Psoas muscle (tissue), 8 donors: Measurements from ENCODE around the gene ANAPC16. TPM values are rescaled to one million over a fixed set of nuclear protein-coding genes. Genes with fewer than 3 reads are reported as not detected.
"Not testable (repeated sequence)": the region's sequence is repeated elsewhere in the genome, so short reads cannot be mapped to it uniquely, and the experiment has no call there.

Source experiments
- ATAC-seq, 4 donors: fragments of 200-7000 bp; cut with Tn5 transposase; one replicate each; pipeline ENCODE4 v1.9.1; 2020; ENCODE audit warnings: moderate library complexity in 3 of 4, mild to moderate bottlenecking in 2 of 4
- DNase-seq, 2 donors: peaks; one replicate each; pipeline ENCODE4 v3.0.0-alpha.2; 2020
- H3K27ac ChIP-seq: fragments of 200-600 bp; one replicate; pipeline ENCODE4 v1.8.0; 2022
- H3K27me3 ChIP-seq, 3 donors: fragments of 200-600 bp in 1 of 3; one replicate each; pipeline versions ENCODE4 v1.6.1 to v1.8.0; 2013 to 2022; ENCODE audit warnings: low read length in 2 of 3, mild to moderate bottlenecking in 2 of 3, moderate library complexity in 1 of 3; ENCODE audit not compliant: insufficient read depth in 3 of 3
- H3K36me3 ChIP-seq, 2 donors: fragments of 200-600 bp in 1 of 2; one replicate each; pipeline versions ENCODE4 v1.6.1 to v1.8.0; 2013 to 2022; ENCODE audit warnings: low read depth in 1 of 2, mild to moderate bottlenecking in 1 of 2, moderate library complexity in 1 of 2; ENCODE audit not compliant: insufficient read depth in 1 of 2
- H3K4me1 ChIP-seq: fragments of 200-600 bp; one replicate; pipeline ENCODE4 v1.8.0; 2022
- H3K4me3 ChIP-seq: fragments of 200-600 bp; one replicate; pipeline ENCODE4 v1.8.0; 2022; ENCODE audit warnings: mild to moderate bottlenecking
- H3K9me3 ChIP-seq: fragments of 200-600 bp; one replicate; pipeline ENCODE4 v1.8.0; 2022
- CTCF ChIP-seq: fragments of 200-600 bp; IDR thresholded peaks from one replicate; pipeline ENCODE4 v1.8.0; 2022; ENCODE audit warnings: antibody characterized with exemption
- WGBS, 3 donors: extraction: QIAGEN DNeasy Blood & Tissue Kit; methylation state at CpG; one replicate each; pipeline versions ENCODE4 v1.1.6 to v1.1.7; 2013; 5-methylcytosine and 5-hydroxymethylcytosine counted together
- intact Hi-C, 2 donors: fragments of 100-400 bp; cut with DNase I; formaldehyde crosslinking; loops; one replicate each; pipeline versions ENCODE4 v1.11.0 to v1.14.2; 2022
- polyA plus RNA-seq, 3 donors: library from polyadenylated mRNA; stranded (reverse); fragments of 200-250 nt; gene quantifications; one replicate each; pipeline ENCODE4 v1.2.3, GENCODE V29; 2013
- total RNA-seq, 4 donors: library from RNA; stranded (reverse); fragmentation: NEBNext Ultra II Directional in 2 of 4; extraction: Animal tissue kit (Norgen Biotek cat#: 25700) in 2 of 4; gene quantifications; one replicate each; pipeline versions ENCODE4 v1.2.1 to v1.2.4, GENCODE V29; 2021 to 2023
- donor health status: healthy with polysubstance abuse.
- donor health status: DM: no; HTN: no; CAD: no; lungs with moderate emphysema.
- donor health status: Bipolar disorder and iron deficiency.
- donor health status: healthy.
- donor health status: DM: yes; HTN: yes; CAD: no.
- donor health status: DM: no; HTN: no; CAD: no.
- donor health status: DM: no; HTN: no; CAD: no.
- donor health status: DM: yes; HTN: yes; CAD: no.

The ANAPC16 gene
- total and polyA plus RNA-seq, 7 donors = 60.1 to 184 (median 128) TPM

DNA sequence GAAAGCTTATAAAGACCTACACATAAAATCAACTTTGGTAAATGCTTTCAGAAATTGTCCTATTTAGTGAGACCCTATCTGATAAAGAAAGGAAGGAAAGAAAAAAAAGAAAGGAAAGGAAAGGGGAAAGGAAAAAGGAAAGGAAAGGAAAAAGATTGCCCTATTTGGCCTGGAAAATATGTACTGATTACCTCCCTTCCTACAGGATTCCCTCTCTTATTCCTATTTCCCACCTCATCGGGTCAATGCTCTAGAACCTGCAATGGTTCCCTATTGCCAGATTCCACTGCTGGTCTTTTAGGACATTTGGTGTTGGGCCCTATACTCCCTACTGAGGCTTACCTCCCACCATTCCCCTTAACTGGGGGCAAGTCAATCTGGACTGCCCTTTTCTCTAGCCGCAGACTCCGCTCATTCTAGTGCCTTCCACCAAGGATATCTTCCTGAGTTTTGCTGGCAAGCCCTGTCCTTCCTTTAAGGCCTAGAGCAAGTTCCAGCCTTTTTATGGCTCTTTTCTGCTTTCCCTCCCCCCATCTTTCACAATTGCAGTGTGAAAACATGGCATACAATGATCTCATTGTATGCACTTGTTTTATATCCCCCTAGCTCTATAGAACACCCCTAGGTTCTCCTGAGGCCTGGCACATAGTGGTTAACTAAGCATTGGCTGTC is 62.3 kb downstream of the ANAPC16 start:
- intact Hi-C loops = loop anchor here (5.0 kb wide), 2 partner anchors 39 to 51 kb away; no protein-coding TSS in a partner anchor
- Histone ChIP-seq H3K9me3 (no peaks in the 10 kb centered on the region), H3K27ac (peak overlapping the region; percentile 98), H3K36me3 (no peaks in the 10 kb centered on the region), H3K27me3 (no peaks in the 10 kb centered on the region), H3K4me1 (peaks cover 15% of the 10 kb centered on the region), H3K4me3 (no peak overlapping the region)
- no peak for TF ChIP-seq CTCF
- DNase-seq (no peak), ATAC-seq (no peak)
- 88 to 90% (median 90%) methylated on average over 3 of the region's 3 CpGs for WGBS, 3 donors

DNA sequence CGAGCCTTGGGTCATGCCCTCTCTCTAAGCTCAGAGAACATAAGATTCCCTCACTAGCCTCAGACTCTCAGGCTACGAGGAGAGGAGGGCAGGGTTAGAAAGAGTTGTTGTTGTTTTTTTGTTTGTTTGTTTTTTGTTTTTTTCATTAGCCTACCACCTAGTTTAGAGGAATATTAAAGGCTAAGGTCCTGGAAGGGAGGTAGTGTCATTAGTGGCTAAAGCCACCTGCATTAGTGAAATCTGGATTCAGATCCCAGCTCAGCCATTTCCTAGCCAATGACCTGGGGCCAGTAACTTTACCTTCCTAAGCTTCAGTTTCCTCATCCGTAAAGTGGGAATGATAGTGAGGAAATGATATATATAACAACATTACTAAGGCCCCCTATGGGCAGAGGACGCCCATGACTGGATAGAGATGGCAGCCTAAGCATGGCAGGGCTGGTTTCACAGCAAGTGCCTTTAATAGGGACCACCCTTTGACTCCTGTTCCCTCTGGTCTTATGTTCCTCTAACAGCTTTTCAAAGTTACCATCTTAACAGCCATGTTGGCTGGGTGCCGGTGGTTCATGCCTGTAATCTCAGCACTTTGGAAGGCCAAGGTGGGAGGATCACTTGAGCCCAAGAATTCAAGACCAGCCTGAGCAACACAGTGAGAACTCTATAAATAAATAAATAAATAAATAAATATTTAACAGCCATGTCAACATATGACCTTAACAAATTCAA is 63.0 kb downstream of the ANAPC16 start:
- TF ChIP-seq CTCF = no peak
- Histone ChIP-seq H3K36me3 (no peaks in the 10 kb centered on the region), H3K27ac (peak overlapping the region; percentile 98), H3K4me3 (no peak overlapping the region), H3K4me1 (peaks cover 15% of the 10 kb centered on the region), H3K9me3 (no peaks in the 10 kb centered on the region), H3K27me3 (no peaks in the 10 kb centered on the region)
- ATAC-seq (no peak), DNase-seq (no peak)
- 36 to 61% (median 42%) methylated on average over 5 of the region's 5 CpGs for WGBS, 3 donors
- intact Hi-C loops = loop anchor here (5.0 kb wide), 2 partner anchors 38 to 52 kb away; no protein-coding TSS in a partner anchor

DNA sequence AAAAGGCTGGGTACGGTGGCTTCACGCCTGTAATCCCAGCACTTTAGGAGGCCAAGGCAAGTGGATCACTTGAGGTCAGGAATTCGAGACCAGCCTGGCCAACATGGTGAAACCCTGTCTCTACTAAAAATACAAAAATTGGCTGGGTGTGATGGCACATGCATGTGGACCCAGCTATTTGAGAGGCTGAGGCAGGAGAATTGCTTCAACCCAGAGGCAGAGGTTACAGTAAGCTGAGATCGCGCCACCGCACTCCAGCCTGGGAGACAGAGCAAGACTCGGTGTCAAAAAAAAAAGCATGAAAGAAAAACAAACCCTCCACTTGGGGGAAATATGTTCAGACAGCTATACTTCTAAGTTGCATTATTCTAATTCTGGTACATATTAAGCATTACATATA is 63.8 kb downstream of the ANAPC16 start:
- WGBS, 3 donors = 32 to 49% (median 47%) methylated on average over 7 of the region's 7 CpGs
- not testable (repeated sequence) for H3K4me3 ChIP-seq, H3K9me3 ChIP-seq, H3K36me3 ChIP-seq, H3K27me3 ChIP-seq
- ATAC-seq = peak; percentile 21 to 49 (median 34)
- Histone ChIP-seq H3K27ac (peak overlapping the region; percentile 98), H3K4me1 (peaks cover 15% of the 10 kb centered on the region)
- DNase-seq = peak; percentile 36 to 76
- intact Hi-C loops = loop anchor here (5.0 kb wide), 2 partner anchors 38 to 52 kb away; no protein-coding TSS in a partner anchor

- H3K27ac ChIP-seq = no peak overlapping the region
- DNase-seq = no peak
- intact Hi-C loops = no loop called here
- no peak overlapping the region for H3K4me3 ChIP-seq
- H3K27me3 ChIP-seq = no peaks in the 10 kb centered on the region
- no peaks in the 10 kb centered on the region for H3K9me3 ChIP-seq
- no peak for ATAC-seq
- peaks cover 7% of the 10 kb centered on the region for H3K4me1 ChIP-seq
- 76 to 97% (median 97%) methylated on average over 3 of the region's 3 CpGs for WGBS, 3 donors
- no peak for TF ChIP-seq CTCF
- no peaks in the 10 kb centered on the region for H3K36me3 ChIP-seq
Observed at GRCh38 chr10:72283131-72283530, 67.3 kb downstream of the ANAPC16 start.

Other genes starting within 250 kb of the ANAPC16 start
- gene SPOCK2, start 127.5 kb upstream of the ANAPC16 start, total RNA-seq = 1 to 10 TPM; 1.8 to 5.3 (median 3.7) TPM
- 1 to 10 TPM; 2.3 to 4.3 (median 3.3) TPM for gene SPOCK2, start 127.5 kb upstream of the ANAPC16 start, polyA plus RNA-seq
- 10 to 100 TPM; 15.3 to 22.4 (median 19.4) TPM for gene ASCC1, start 264 bp downstream of the ANAPC16 start, total RNA-seq
- 10 to 100 TPM; 17.9 to 37.0 (median 19.3) TPM for gene ASCC1, start 264 bp downstream of the ANAPC16 start, polyA plus RNA-seq
- gene DDIT4, start 57.9 kb downstream of the ANAPC16 start, total RNA-seq = 100 to 1,000 TPM in 1 of 4 donors, 10 to 100 TPM in 3; 16.1 to 220 (median 65.4) TPM
- gene DDIT4, start 57.9 kb downstream of the ANAPC16 start, polyA plus RNA-seq = 100 to 1,000 TPM; 114 to 744 (median 487) TPM
- gene DNAJB12, start 138.9 kb downstream of the ANAPC16 start, total RNA-seq = 10 to 100 TPM; 24.0 to 38.7 (median 34.0) TPM
- gene DNAJB12, start 138.9 kb downstream of the ANAPC16 start, polyA plus RNA-seq = 10 to 100 TPM; 22.1 to 24.9 (median 22.5) TPM